ENCODE results near the gene TCIRG1.

Gene TCIRG1

DNA sequence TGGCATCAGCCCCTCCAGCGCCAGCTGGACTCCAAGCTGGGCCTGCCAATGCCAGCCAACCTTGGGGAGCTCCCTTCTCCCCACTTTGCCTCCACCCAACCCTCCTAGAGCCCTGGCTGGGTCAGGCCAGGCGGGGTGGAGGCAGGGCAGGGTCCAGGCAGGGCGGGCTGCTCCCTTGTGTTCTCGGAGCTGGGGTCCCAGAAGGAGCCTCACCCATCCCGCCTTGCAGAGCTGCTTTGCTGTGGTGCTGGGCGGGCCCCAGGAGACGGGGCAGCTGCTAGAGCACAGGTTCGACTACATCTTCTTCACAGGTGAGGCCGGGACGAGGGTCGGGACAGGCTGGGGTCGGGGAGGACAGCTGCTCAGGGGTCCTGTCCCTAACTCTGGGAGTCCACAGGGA is 19.3 kb upstream of the TCIRG1 start:
- no peak for DNase-seq

DNA sequence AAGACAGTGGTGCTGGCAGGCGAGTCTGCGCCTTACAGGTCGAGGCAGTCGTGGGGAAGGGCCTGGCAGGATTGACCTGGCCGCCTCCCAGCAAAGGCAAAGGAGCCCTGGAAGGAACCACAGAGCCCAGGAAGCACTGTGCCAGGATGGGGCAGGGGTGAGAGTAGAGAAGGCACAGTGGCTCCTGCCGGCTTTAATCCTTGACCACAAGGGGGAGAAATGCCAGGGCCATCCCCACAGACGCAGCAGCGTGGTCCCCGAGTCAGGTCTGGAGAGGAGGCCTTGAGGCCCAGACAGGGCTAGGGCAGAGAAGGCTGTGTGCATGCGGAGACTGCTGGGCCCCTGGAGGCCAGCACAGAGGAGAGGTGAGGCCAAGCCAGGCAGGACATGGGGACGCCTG is 18.2 kb upstream of the TCIRG1 start:
- DNase-seq: no peak

DNA sequence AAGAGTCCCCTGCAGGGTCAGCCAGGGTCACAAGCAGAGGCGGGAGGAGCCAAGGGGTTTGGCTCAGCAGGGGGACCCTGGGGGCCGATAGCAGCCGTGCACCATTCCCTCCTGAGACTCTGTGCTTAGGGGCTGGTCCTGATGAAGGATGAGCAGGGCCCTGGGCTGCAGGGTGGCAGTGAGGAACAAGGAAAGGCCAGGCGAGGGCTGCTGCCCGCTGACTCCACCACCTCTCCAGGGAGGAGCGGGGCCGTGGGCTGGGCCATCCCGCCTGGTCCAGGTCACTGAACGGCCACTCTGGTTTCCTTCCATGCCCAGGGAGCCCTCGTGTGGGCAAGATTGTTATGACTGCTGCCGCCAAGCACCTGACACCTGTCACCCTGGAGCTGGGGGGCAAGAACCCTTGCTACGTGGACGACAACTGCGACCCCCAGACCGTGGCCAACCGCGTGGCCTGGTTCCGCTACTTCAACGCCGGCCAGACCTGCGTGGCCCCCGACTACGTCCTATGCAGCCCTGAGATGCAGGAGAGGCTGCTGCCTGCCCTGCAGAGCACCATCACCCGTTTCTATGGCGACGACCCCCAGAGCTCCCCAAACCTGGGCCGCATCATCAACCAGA is 17.5 kb upstream of the TCIRG1 start:
- no peak for DNase-seq

DNA sequence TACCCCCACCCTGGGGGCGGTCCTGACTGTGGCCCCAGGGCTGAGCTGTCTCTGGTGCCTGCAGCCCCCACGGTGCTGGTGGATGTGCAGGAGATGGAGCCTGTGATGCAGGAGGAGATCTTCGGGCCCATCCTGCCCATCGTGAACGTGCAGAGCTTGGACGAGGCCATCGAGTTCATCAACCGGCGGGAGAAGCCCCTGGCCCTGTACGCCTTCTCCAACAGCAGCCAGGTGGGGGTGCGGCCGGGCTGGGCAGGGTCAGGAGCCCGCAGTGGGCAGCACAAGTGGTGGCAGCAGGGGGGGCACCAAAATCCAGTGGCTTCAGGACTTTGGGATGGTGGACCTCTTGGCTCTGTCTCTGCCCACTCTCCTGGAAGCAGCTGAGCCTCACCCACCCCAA is 16.3 kb upstream of the TCIRG1 start:
- DNase-seq: no peak

DNA sequence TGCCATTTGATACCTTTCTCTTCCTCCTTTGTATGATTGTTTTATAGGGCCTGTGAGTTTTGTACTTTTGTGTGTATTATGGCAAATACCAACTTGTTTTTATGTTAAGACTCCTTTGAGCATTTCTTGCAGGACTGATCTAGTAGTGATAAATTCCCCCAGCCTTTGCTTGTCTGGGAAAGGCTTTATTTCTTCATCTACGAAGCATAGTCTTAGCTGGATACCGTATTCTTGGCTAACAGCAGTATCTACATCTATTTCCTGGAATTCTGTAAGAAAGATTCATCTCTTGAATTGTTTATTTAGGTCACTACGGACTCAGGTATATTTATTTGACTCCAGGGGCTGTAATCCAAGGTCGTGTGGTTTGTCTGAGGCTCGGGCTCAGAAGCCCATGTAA is 14.3 kb upstream of the TCIRG1 start:
- DNase-seq: no peak

DNA sequence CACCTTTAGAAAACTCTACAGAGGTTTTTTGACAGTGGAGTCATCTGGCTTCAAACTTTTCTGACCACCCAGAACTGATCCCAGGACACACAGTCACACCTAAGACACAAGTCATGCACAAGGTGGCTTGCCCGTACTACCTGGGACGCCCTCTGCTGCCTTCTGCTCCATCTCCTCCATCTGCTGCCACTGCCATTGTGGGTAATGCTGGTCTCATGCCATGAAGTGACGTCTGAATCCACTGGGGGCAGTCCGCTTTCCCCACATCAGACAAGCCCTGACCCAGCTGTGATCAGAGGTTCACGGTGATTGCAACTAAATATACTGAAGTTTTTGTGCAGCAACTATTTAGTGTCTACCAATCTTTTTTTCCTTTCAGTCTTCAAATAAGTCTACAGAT is 13.8 kb upstream of the TCIRG1 start:
- DNase-seq: no peak

DNA sequence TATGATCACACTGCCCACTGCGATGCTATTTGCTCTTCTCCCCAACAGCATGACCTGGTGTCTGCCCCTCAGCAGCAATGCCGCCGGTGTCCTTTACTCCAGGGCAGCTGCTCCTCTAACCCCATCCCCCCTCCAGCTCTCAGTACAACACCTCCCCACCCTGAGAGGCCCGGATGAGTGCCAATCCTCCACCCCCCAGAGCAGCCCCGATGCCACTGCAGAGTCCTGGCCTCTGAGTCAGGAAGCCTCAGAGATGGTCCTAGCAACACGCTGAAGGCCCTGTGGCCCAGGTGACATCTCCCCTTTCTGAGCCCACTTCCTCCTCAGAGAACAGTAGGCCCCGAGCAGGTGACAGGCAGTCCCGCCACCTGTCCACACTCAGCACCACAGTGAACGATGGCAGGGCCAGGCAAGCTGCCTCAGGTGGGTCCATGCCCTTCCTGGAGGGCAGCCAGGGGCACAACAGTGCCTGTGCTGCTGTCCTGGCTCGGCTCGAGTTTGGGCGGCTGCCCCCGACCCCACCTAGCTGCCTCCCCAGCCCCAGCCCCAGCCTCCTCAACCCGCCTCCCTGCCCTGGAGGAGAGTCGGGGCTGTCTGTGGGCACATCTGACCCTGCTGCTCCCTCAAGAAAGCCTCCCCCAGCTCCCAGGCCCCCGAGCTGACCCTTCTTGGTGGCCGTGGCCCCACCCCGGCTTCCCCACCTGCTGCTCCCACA is 12.3 kb upstream of the TCIRG1 start:
- DNase-seq: no peak

DNA sequence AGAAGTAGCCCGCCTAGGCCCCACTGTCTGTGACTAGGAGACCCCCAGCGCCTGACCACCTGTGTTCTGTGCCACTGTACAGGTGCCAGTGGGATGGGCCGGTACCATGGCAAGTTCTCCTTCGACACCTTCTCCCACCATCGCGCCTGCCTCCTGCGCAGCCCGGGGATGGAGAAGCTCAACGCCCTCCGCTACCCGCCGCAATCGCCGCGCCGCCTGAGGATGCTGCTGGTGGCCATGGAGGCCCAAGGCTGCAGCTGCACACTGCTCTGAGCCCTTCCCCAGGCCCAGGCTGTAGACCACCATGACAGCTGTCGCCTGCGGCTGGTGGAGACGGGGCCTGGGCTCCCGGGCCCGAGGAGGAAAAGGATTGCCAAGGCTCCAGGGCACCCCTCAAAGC is 11.2 kb upstream of the TCIRG1 start:
- no peak for DNase-seq

DNA sequence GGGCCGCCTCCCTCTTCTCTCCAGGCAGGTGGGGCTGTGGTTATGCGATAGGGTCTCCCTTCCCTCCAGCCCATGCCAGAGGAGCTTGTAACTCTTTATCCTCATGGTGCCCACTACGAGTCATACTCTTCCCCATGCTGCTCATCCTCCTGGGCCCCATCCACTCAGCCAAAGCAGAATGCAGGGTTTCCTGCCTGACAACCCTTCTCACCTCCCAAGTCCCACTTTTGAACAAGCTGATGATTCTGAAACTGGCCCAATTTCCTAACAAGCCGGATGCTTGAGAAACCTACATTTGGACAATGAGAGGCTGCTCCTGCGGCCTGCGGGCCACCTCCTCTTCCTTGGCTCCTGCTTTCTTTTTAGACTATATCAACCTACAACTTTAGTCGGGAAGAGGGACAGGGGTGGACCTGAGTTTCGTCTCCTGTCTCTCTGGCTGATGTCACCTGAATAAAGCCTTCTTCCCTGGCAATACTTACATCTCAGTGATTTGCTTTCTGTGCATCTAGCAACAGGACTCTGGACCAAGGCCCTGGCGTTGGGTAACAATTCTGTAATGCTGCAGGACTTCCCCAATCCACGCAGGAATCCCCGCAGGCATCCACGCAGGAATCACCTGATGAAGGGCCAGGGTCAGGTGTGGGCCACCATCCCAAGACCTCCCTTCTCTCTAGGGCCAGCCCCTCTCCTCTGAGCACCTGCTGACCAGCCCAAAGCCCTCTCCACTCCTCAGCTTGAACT is 9.9 kb upstream of the TCIRG1 start:
- no peak for DNase-seq

DNA sequence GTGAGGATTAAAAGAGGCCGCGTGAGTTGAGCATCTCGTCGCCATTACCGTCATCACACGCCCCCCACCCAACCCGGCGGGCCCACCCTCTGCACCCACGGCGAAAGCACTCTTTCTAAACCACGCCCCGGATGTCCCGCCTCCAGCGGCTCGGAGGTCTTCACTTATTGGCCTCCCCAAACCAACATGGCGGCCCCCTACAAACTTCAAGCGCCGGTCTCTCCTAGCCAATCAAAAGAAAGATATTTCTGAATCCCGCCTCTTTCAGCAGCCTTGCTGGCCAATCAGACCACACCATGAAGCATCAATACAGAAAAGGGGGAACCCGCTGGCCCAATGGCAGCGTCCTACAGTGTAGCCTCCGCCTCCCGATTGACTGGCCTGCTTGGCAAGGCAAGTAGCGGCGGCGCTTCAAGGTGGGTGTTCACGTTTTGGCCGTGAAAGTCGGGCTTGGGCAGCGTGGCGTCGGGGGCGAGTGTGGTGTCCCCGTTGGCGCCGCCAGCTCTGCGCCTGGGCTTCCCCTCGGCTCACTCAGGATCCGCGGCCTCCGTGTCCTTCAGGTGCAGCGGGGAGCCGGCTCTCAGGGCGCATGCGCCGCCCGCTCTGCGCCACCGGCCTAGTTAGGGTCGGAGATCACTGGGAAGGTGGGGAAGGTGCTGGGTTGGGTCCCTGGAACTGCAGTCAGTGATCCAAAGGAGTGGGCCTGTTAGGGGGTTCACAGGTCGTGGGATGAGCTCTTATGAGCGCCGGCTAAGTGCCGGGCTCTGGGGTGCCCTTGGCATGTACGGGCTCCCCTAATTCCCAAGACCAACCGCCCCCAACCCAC is 8.3 kb upstream of the TCIRG1 start, which contains the start of gene NDUFS8:
Gene NDUFS8 (plus strand): TSS at position 364 of the 826 bp plus-strand sequence. CDS start 1,471 bp downstream, outside the sequence.
- DNase-seq: peak; percentile 98 to 99

DNA sequence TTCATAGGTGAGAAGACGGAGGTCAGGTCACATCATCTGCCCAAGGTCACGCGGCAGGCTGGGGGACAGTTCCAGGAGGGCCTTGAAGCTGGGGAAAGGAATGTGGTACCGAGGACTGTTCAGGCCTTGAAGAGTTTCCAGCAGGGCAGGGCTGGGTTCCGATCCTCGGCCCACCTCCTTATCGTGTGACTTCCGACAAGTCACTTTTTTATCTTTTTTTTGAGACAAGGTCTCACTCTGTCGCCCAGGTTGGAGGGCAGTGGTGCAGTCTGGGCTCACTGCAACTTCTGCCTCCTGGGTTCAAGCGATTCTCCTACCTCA is 7.7 kb upstream of the TCIRG1 start:
- peak in 1 of 2 donors; percentile 35 for DNase-seq

DNA sequence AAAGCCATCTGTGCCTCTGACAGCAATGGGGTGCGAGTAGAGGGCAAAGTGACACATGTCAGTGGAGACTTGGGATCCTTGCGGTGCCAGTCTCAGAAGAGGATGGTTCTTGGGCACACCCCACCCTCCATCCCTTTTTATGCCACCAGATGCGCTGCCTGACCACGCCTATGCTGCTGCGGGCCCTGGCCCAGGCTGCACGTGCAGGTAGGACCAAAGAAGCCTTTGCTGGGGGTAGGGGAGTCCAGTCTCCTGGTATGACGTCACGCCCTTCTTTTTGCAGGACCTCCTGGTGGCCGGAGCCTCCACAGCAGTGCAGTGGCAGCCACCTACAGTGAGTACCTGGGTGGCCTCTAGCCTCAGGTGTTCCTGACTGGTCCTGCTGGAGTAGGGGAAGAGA is 6.8 kb upstream of the TCIRG1 start:
- DNase-seq: no peak

DNA sequence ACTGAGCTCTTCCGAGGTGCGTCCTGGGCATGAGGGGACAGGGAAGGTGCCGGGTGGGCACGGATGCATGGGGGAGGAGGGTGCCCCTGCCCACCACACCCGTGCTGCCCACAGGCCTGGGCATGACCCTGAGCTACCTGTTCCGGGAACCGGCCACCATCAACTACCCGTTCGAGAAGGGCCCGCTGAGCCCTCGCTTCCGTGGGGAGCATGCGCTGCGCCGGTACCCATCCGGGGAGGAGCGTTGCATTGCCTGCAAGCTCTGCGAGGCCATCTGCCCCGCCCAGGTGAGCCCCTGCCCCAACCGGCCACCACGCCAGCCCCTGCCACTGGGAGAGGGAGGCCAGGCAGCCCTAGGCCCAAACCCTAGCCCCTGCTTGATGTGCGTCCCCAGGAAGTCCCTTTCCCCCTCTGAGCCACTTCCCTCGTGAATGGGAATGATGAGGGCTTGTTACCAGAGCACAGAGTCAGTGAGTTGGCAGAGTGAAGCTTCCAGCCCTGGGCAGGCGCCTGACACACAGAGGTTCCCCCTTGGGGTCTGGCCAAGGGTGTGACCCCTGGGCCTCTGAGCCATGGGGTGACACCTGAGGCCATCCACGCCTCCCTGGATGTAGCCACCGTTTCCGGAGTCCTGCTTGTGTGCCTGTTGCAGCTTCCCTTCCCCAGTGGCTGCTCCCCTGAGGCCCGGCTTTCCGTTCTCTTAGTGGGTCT is 5.7 kb upstream of the TCIRG1 start:
- DNase-seq: no peak

DNA sequence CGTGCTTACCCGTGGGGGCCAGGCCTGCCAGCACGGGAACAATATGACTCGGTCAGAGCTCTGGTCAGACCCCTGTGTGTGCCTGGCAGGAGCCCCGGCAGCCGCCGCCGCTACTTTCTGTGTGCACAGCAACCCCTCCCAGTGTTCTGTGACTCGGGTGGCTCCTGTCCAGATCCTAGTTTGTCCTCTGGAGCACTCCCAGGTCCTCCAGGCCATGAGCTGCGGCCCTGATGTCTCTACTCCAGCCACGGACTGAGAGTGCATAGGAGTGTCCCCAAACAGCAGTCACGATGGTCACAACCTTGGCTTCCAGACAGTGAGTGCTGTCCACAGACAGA is 5.1 kb upstream of the TCIRG1 start:
- DNase-seq: no peak

DNA sequence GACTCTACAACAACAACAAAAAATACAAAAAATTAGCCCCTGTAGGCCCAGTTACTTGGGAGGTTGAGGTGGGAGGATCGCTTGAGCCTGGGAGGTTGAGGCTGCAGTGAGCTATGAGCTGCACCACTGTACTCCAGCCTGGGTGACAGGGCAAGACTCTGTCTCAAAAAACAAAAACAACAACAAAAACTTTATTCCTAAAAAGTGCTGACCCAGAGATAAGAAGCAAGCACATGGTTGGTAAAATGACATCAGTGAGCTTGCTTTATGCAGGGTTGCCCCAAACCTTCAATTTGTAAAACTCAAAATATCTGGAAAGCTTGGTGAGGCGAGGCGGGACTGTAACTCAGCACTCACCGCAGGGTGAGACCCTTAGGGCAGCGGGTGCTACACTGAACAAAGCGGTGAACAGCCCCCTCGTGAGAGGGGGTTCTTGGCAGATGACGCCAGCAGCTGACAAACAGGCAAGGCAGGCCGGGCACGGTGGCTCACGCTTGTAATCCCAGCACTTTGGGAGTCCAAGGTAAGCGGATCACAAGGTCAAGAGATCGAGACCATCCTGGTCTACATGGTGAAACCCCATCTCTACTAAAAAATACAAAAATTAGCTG is 3.5 kb upstream of the TCIRG1 start:
- DNase-seq: no peak

DNA sequence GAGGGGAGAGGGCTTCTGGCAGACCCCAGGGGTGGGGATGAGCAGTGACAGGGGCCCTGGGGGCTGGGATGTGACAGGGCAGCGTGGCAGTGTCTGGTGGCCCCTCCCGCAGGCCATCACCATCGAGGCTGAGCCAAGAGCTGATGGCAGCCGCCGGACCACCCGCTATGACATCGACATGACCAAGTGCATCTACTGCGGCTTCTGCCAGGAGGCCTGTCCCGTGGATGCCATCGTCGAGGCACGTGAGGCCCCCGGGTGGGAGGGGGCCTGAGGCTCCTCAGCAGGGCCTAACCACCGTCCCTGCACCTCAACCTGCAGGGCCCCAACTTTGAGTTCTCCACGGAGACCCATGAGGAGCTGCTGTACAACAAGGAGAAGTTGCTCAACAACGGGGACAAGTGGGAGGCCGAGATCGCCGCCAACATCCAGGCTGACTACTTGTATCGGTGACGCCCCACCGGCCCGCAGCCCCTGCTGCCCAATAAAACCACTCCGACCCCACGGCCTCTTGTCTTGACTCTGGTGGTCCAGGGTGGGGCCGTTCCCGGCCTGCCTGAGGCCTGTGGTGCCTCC is 2.6 kb upstream of the TCIRG1 start:
- DNase-seq: no peak

DNA sequence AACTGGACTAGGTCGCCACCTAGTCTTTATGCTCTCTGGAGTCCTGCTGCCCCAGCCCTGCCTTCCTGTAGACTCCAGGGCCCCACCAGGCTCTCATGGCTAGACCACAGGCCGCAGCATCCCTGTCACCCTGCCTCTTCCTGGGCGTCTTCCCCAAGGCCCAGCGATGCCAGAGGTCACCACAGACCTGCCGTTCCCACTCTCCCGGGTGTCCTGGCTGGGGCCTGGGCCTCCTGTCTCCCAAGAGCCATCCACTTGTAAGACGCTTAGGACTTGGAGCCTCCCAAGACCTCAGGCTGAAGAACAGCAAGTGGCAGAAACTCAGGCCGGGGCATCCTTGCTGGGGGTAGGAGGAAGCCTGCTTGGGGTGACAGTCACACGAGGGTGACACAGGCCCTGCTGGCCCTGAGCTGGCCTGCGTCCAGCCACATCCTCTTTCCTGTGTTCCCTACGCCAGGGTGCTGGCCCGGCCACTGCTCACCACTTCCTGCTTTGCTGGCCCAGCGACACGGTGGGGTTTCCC is 2.0 kb upstream of the TCIRG1 start:
- peak; percentile 42 to 69 for DNase-seq

DNA sequence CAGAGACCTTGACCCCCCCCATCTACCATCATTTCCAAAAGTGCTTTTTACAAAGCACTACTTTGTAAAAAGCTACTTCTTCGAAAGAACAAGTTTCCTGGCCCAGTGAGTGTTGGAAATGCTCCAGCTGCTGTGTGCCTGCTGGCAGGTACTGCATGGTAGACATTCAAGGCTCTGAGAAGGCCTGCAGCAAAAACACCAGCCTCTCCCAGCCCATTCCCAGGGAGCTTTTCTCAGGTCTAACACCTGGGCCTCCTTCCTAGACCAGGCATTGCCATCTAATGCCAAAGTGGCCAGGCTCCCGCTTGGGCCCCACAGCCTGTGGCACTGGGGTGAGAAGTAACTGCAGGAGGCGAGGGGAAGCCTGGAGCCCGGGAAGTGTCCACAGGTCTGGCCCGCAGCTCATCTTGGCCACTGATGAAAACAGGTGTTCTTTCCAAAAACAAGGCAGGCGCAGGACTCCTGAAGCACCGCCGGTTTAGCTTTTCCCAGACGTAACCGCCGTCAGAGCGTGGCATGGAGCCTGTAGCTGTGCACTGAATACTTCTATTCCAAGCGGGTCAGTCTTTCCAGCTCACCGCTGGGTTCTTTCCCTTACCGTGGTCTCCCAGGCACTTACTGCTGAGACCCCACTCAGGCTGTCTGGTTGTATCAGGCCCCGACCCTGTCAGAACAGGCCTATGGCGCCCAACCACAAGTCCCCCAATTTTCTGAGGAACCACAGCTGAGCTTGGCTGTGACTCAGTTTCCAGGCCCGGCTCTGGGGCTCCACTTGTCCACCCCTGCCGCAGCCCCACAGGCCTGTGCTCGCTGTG is 1.2 kb upstream of the TCIRG1 start:
- no peak for DNase-seq

DNA sequence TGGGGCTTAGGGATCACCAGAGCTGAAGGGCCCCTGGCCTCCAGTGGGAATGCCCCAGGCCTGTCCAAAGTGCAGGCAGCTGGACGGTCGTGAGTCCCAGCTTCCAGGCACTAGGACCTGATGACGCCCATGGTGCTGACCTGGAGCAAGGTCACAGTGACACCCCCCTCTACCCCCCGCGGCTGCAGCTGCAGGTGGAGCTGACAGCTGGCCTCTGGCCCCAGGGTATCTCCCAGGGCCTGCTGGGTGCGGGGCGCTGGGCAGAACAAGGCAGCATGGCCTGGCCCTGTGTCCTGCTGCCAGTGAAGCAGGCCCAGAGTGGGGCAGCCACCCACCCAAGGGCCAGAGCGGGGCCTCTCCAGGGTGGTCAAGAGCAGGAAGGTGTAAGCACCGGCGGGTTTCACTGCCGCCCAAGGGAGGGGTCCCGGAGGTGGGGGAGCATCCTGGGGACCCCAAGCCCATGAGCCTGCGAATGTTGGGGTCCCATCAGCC is 553 bp upstream of the TCIRG1 start:
- DNase-seq: no peak

DNA sequence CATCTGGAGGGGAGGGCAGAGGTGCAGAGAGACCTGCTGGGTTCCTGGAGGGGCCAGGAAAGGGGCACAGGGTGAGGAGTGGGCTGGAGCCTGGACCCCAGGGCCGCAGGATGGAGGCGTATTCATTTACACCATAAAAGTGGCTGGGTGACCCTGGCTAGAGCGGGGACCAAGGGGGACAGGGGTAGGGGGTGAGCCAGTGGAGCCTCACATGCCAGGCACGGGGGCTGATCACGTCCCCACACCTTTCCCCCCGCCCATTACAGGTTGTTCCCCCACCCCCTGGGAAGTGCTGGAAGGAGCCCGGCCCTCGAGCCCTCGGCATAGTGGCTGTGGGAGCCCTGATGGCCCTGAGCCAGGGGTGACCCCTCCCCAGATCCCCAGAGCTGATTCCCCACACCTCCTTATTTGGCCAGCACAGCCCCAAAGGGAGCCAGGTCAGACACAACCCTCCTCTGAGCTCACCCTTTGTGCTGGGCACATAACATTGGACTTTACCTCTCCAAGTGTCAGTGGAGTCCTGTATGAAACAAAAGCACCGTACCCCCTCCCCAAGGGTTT is 781 bp downstream of the TCIRG1 start:
- peak in 1 of 2 donors; percentile 15 for DNase-seq

Data from CD4-positive, alpha-beta T cell treated with Interferon alpha-2 for 1 hour (primary cell).